Measurements from ENCODE around the gene CAMTA1.

The CAMTA1 gene

DNA sequence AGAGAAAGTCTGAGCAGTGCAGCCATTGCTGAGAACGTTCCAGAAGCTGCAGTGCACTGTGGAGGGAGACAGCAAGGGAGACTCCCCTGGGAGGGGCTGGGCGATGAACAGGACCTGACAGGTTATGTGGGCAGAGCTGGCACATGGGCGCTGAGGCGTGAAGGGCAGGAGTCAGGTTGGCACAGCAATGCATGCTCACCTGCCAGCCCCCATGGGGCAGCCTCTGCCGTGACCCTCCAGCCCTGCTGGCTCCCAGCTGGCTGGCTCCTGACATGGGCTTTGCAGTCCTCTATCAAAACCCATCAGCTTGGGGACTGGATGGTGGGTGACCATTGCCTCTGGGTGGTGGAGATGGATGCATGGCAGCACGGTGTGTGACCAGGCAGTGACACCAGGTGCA lies 300.3 kb downstream of the CAMTA1 start:
- no peak for TF ChIP-seq CTCF (conservative IDR thresholded peaks at IDR 0.05; ENCODE audit: low read depth)
- DNase-seq (ENCODE audit: low spot score), result no peak
- CTCF ChIA-PET, result interaction anchor here (0.5 to 1.4 kb wide), 4 partner anchors 15 to 559 kb away, joined by 3 to 7 read pairs (median 4); partner anchors contain the start of gene DNAJC11
- POLR2A ChIA-PET (ENCODE audit: low non-redundant PET), result no interaction called here
- H3K27ac ChIP-seq, result no peak overlapping the region

DNA sequence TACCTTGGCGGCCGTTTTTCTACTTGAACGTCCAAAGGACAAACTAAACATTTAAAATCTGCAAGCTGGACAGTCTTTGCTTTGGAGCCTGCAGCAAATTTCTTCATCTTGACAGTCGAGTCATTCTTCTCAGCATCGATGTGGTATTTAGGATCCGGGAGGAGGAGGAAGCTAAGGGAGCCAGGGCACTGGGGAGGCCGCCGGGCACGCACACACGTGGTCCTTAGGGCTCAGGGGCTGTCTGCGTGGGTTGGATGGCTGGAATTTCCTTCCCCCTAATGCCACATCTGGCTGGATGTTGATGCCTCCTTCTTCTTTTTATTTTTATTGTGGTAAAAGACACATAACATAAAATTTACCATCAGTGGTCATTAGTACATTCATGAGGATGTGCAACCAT lies 300.9 kb downstream of the CAMTA1 start:
- no peak for DNase-seq (ENCODE audit: low spot score)
- no peak for TF ChIP-seq CTCF (conservative IDR thresholded peaks at IDR 0.05; ENCODE audit: low read depth)
- ChIA-PET CTCF (interaction anchor here (0.6 to 1.4 kb wide), 3 partner anchors 16 to 360 kb away, joined by 3 to 7 read pairs (median 3); no protein-coding TSS in a partner anchor), POLR2A (ENCODE audit: low non-redundant PET) (no interaction called here)
- H3K27ac ChIP-seq, result no peak overlapping the region

GRCh38 chr1:7087888-7088287 lies 302.6 kb downstream of the CAMTA1 start:
- CTCF ChIA-PET, result interaction anchor here (0.6 kb wide), 1 partner anchor 565 kb away, joined by 3 read pairs; no protein-coding TSS in a partner anchor
- no peak overlapping the region for H3K27ac ChIP-seq
- DNase-seq (ENCODE audit: low spot score), result no peak
- TF ChIP-seq CTCF (conservative IDR thresholded peaks at IDR 0.05; ENCODE audit: low read depth), result no peak
- POLR2A ChIA-PET (ENCODE audit: low non-redundant PET), result no interaction called here

GRCh38 chr1:7089497-7089896 lies 304.2 kb downstream of the CAMTA1 start:
- DNase-seq (ENCODE audit: low spot score), result no peak
- no peak for TF ChIP-seq CTCF (conservative IDR thresholded peaks at IDR 0.05; ENCODE audit: low read depth)
- H3K27ac ChIP-seq, result no peak overlapping the region
- ChIA-PET POLR2A (ENCODE audit: low non-redundant PET) (interaction anchor here (0.5 kb wide), 1 partner anchor 39 kb away, joined by 4 read pairs; no protein-coding TSS in a partner anchor), CTCF (no interaction called here)

GRCh38 chr1:7093297-7093696 lies 308.0 kb downstream of the CAMTA1 start:
- CTCF ChIA-PET, result interaction anchor here (0.7 kb wide), 1 partner anchor 50 kb away, joined by 3 read pairs; no protein-coding TSS in a partner anchor
- TF ChIP-seq CTCF (conservative IDR thresholded peaks at IDR 0.05; ENCODE audit: low read depth), result no peak
- H3K27ac ChIP-seq, result no peak overlapping the region
- POLR2A ChIA-PET (ENCODE audit: low non-redundant PET), result interaction anchor here (0.6 kb wide), 1 partner anchor 1784 kb away, joined by 3 read pairs; no protein-coding TSS in a partner anchor
- no peak for DNase-seq (ENCODE audit: low spot score)

DNA sequence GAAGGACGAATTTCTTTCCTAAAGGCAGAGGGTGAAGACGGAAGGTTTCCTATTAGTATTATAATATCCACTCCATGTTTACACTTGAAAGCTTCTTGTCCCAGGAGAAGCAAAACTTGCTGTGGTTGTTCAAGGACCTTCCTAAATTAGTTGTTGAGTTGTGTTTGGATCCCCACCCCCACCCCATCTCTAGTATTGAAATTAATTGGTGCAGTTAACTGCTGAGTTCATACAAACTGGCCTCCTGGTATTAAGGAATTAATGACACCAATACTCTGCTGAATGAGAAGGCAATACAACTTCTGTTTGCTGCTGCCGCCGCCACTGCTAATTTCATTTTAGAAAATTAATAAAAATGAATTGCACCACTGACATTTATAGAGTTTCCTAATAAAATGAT lies 308.8 kb downstream of the CAMTA1 start:
- ChIA-PET CTCF (no interaction called here), POLR2A (ENCODE audit: low non-redundant PET) (no interaction called here)
- no peak for TF ChIP-seq CTCF (conservative IDR thresholded peaks at IDR 0.05; ENCODE audit: low read depth)
- no peak overlapping the region for H3K27ac ChIP-seq
- DNase-seq (ENCODE audit: low spot score), result no peak
